HG02798 (cell line): ENCODE data around the gene NKAIN2.
"Not testable (repeated sequence)": the region's sequence is repeated elsewhere in the genome, so short reads cannot be mapped to it uniquely, and the experiment has no call there.

ENCODE experiments used
- ATAC-seq: cut with Tn5 transposase; IDR thresholded peaks from one replicate; pipeline ENCODE4 v1.9.1; 2021; ENCODE audit warnings: mild to moderate bottlenecking; ENCODE audit not compliant: unreplicated experiment, poor library complexity

Gene NKAIN2

GRCh38 chr6:123875784-123876183 lies 72.1 kb downstream of the NKAIN2 start:
- ATAC-seq, result no peak

- peak; percentile 64 for ATAC-seq
Measured at GRCh38 chr6:123879749-123880148, 76.1 kb downstream of the NKAIN2 start.

GRCh38 chr6:123888771-123889513 lies 85.3 kb downstream of the NKAIN2 start:
- ATAC-seq, result peak; percentile 42

- no peak for ATAC-seq
Measured at GRCh38 chr6:123895346-123895745, 91.7 kb downstream of the NKAIN2 start.

- ATAC-seq, result no peak
Measured at GRCh38 chr6:123895806-123896205, 92.1 kb downstream of the NKAIN2 start.

- no peak for ATAC-seq
Measured at GRCh38 chr6:123896869-123897268, 93.2 kb downstream of the NKAIN2 start.

GRCh38 chr6:123897965-123898364 lies 94.3 kb downstream of the NKAIN2 start:
- ATAC-seq, result no peak

GRCh38 chr6:123898665-123899064 lies 95.0 kb downstream of the NKAIN2 start:
- no peak for ATAC-seq

- no peak for ATAC-seq
Measured at GRCh38 chr6:123899745-123900144, 96.1 kb downstream of the NKAIN2 start.

- ATAC-seq, result no peak
Measured at GRCh38 chr6:123901436-123901835, 97.8 kb downstream of the NKAIN2 start.

GRCh38 chr6:123902738-123903313 lies 99.2 kb downstream of the NKAIN2 start:
- no peak for ATAC-seq

GRCh38 chr6:123904228-123904627 lies 100.6 kb downstream of the NKAIN2 start:
- ATAC-seq, result no peak

- ATAC-seq, result no peak
Measured at GRCh38 chr6:123908797-123909196, 105.1 kb downstream of the NKAIN2 start.

- no peak for ATAC-seq
Measured at GRCh38 chr6:123909989-123910388, 106.3 kb downstream of the NKAIN2 start.

GRCh38 chr6:123913863-123914262 lies 110.2 kb downstream of the NKAIN2 start:
- ATAC-seq, result no peak

GRCh38 chr6:123923379-123923778 lies 119.7 kb downstream of the NKAIN2 start:
- not testable (repeated sequence) for ATAC-seq

GRCh38 chr6:123925350-123925749 lies 121.7 kb downstream of the NKAIN2 start:
- ATAC-seq, result peak; percentile 92

- no peak for ATAC-seq
Measured at GRCh38 chr6:123925842-123926399, 122.3 kb downstream of the NKAIN2 start.

GRCh38 chr6:123928529-123928928 lies 124.9 kb downstream of the NKAIN2 start:
- no peak for ATAC-seq

- ATAC-seq, result no peak
Measured at GRCh38 chr6:123931928-123932327, 128.3 kb downstream of the NKAIN2 start.

- no peak for ATAC-seq
Measured at GRCh38 chr6:123940551-123940950, 136.9 kb downstream of the NKAIN2 start.

GRCh38 chr6:123941855-123942254 lies 138.2 kb downstream of the NKAIN2 start:
- no peak for ATAC-seq
